ENCODE data around the gene HBP1.

GRCh38 chr7:107157091-107157490 lies 11.7 kb upstream of the HBP1 start:
- TF ChIP-seq CTCF (conservative IDR thresholded peaks at IDR 0.05; ENCODE audit: low read length) (no peak), EZH2phosphoT487 (IDR thresholded peaks at IDR 0.05; ENCODE audit: borderline replicate concordance, low read depth, low read length) (no peak)

All from OCI-LY7 (cell line).